HEK293 (cell line): ENCODE results near the gene TCEA2.
A peak's percentile ranks its signal among the peaks of the same experiment; 100 is the strongest.

Source experiments
- CTCF ChIA-PET: fragments of 350-600 bp; formaldehyde crosslinking; extraction: SDS; loops from one replicate; lab custom pipeline; 2021; ENCODE audit warnings: antibody characterized with exemption; lab: Yijun Ruan, JAX
- POLR2A ChIA-PET: fragments of 300-600 bp; formaldehyde crosslinking; extraction: SDS; loops from one replicate; lab custom pipeline; 2020; ENCODE audit warnings: antibody characterized with exemption, inconsistent platforms; lab: Yijun Ruan, JAX
- H3K27ac ChIP-seq: fragments of 200-500 bp; sonication (Bioruptor generic); 2 replicates; pipeline ENCODE4 v1.5.1; 2014; ENCODE audit warnings: low read depth, low read length, control low read depth, inconsistent platforms; ENCODE audit errors: extremely low read depth
- H3K36me3 ChIP-seq, 2 experiments: fragments of 200-500 bp in 1 of 2; sonication (Bioruptor generic) in 1 of 2; 1 replicate in 1 of 2; 2 replicates in 1 of 2; pipeline ENCODE4 v1.5.1; 2014 to 2017; ENCODE audit warnings: inconsistent platforms in 2 of 2, low read length in 2 of 2; ENCODE audit not compliant: control insufficient read depth in 2 of 2, insufficient read depth in 1 of 2
- H3K4me1 ChIP-seq: fragments of 200-500 bp; sonication (Bioruptor generic); 2 replicates; pipeline ENCODE4 v1.5.1; 2014; ENCODE audit warnings: mild to moderate bottlenecking, low read length, inconsistent platforms; ENCODE audit not compliant: control insufficient read depth, insufficient read depth
- H3K4me3 ChIP-seq: 2 replicates; pipeline ENCODE4 v1.5.1; 2011; ENCODE audit warnings: low read depth, mild to moderate bottlenecking, control low read depth, low read length, moderate library complexity
- H3K9me3 ChIP-seq: fragments of 200-500 bp; sonication (Bioruptor generic); 2 replicates; pipeline ENCODE4 v1.5.1; 2014; ENCODE audit warnings: low read depth, low read length, inconsistent platforms; ENCODE audit not compliant: control insufficient read depth, insufficient read depth
- HOXC10 ChIP-seq: sonication (generic); formaldehyde crosslinking; IDR thresholded peaks from 2 replicates; pipeline ENCODE4 v1.8.1; 2023; ENCODE audit warnings: mild to moderate bottlenecking, missing genetic modification reagents
- SCRT2 ChIP-seq: fragments of 450-650 bp; formaldehyde crosslinking; IDR thresholded peaks from 2 replicates; pipeline ENCODE4 v1.5.1; 2016; ENCODE audit warnings: missing biosample characterization, missing genetic modification characterization
- SETDB1 ChIP-seq: IDR thresholded peaks from one replicate; pipeline ENCODE4 v1.6.1; 2017; ENCODE audit warnings: mild to moderate bottlenecking, low read length, moderate library complexity, mixed read lengths; ENCODE audit not compliant: insufficient read length
- YY2 ChIP-seq: fragments of 450-650 bp; formaldehyde crosslinking; IDR thresholded peaks from 2 replicates; pipeline ENCODE4 v1.5.1; 2016; ENCODE audit warnings: missing biosample characterization, missing genetic modification characterization
- ZNF19 ChIP-seq: fragments of 450-650 bp; formaldehyde crosslinking; IDR thresholded peaks from 2 replicates; pipeline ENCODE4; 2016; ENCODE audit warnings: missing biosample characterization, missing genetic modification characterization, low read depth
- ZNF214 ChIP-seq: fragments of 450-650 bp; formaldehyde crosslinking; IDR thresholded peaks from 2 replicates; pipeline ENCODE4 v1.5.1; 2017; ENCODE audit warnings: missing biosample characterization, mild to moderate bottlenecking, missing genetic modification characterization, borderline replicate concordance
- ZNF335 ChIP-seq: fragments of 450-650 bp; formaldehyde crosslinking; conservative IDR thresholded peaks from 2 replicates; pipeline ENCODE4 v1.5.1; 2016; ENCODE audit warnings: missing biosample characterization, missing genetic modification characterization
- ZNF354C ChIP-seq: fragments of 450-650 bp; formaldehyde crosslinking; IDR thresholded peaks from 2 replicates; pipeline ENCODE4 v1.5.1; 2016; ENCODE audit warnings: missing biosample characterization, missing genetic modification characterization, low read depth, borderline replicate concordance
- ZNF48 ChIP-seq: fragments of 450-650 bp; formaldehyde crosslinking; IDR thresholded peaks from 2 replicates; pipeline ENCODE4 v1.5.1; 2016; ENCODE audit warnings: missing biosample characterization, missing genetic modification characterization
- ZNF677 ChIP-seq: fragments of 450-650 bp; IDR thresholded peaks from 2 replicates; pipeline ENCODE4 v1.5.0; 2018; ENCODE audit warnings: missing biosample characterization, mild to moderate bottlenecking, missing genetic modification characterization, moderate library complexity
- ZNF791 ChIP-seq: fragments of 450-650 bp; formaldehyde crosslinking; IDR thresholded peaks from 2 replicates; pipeline ENCODE4 v1.5.1; 2016; ENCODE audit warnings: missing biosample characterization, missing genetic modification characterization
- ZNF830 ChIP-seq: fragments of 450-650 bp; IDR thresholded peaks from 2 replicates; pipeline ENCODE4 v1.5.0; 2018; ENCODE audit warnings: missing biosample characterization, missing genetic modification characterization, low read depth, mild to moderate bottlenecking, moderate library complexity
- TF ChIP-seq, protein P1 (sequence below): fragments of 450-650 bp; formaldehyde crosslinking; IDR thresholded peaks from 2 replicates; pipeline ENCODE4 v1.5.1; 2016; ENCODE audit warnings: missing biosample characterization, missing genetic modification characterization, borderline replicate concordance
- TF ChIP-seq, protein P2 (sequence below): fragments of 450-650 bp; formaldehyde crosslinking; IDR thresholded peaks from 2 replicates; pipeline ENCODE4 v1.5.1; 2017; ENCODE audit warnings: missing biosample characterization, missing genetic modification characterization
- TF ChIP-seq, protein P3 (sequence below): fragments of 450-650 bp; formaldehyde crosslinking; IDR thresholded peaks from 2 replicates; pipeline ENCODE4 v1.5.1; 2017; ENCODE audit warnings: missing biosample characterization, missing genetic modification characterization
- TF ChIP-seq, protein P4 (sequence below): fragments of 450-650 bp; formaldehyde crosslinking; IDR thresholded peaks from 2 replicates; pipeline ENCODE4 v1.5.1; 2017; ENCODE audit warnings: missing biosample characterization, mild to moderate bottlenecking, missing genetic modification characterization, moderate library complexity
- TF ChIP-seq, protein P5 (sequence below): fragments of 450-650 bp; formaldehyde crosslinking; IDR thresholded peaks from 2 replicates; pipeline ENCODE4 v1.5.1; 2016; ENCODE audit warnings: missing biosample characterization, missing genetic modification characterization

Gene TCEA2

DNA sequence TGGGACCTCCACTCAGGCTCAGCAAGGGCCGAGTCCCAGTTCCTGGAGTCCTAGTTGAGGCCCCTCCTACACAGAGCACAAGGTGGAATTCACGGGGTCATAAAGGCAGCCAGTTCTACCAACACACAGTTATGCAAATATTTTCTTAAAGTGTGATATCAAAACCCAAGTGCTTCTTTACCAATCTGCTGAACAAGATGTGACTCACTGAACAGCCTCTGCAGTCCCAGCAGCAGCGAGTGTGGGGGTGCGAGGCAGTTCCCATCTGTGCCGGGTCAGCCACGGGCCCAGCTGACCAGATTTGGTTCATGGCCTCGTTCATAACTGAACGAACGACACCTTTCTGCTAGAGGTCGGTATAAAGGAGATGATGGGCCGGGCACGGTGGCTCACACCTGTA is 4.5 kb upstream of the TCEA2 start:
- no peak overlapping the region for H3K27ac ChIP-seq
- no peaks in the 10 kb centered on the region for H3K36me3 ChIP-seq
- no peaks in the 10 kb centered on the region for H3K4me1 ChIP-seq
- POLR2A ChIA-PET = no interaction called here
- TF ChIP-seq, protein P1, sequence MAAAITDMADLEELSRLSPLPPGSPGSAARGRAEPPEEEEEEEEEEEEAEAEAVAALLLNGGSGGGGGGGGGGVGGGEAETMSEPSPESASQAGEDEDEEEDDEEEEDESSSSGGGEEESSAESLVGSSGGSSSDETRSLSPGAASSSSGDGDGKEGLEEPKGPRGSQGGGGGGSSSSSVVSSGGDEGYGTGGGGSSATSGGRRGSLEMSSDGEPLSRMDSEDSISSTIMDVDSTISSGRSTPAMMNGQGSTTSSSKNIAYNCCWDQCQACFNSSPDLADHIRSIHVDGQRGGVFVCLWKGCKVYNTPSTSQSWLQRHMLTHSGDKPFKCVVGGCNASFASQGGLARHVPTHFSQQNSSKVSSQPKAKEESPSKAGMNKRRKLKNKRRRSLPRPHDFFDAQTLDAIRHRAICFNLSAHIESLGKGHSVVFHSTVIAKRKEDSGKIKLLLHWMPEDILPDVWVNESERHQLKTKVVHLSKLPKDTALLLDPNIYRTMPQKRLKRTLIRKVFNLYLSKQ (tag by site-specific recombination) = no peak
- no peak for TF ChIP-seq ZNF830 (tag by site-specific recombination)
- TF ChIP-seq SETDB1 = no peak
- no peak for TF ChIP-seq ZNF214 (tag by site-specific recombination)
- no peak for TF ChIP-seq ZNF791 (tag by site-specific recombination)
- TF ChIP-seq YY2 (tag by site-specific recombination) = no peak
- TF ChIP-seq, protein P2, sequence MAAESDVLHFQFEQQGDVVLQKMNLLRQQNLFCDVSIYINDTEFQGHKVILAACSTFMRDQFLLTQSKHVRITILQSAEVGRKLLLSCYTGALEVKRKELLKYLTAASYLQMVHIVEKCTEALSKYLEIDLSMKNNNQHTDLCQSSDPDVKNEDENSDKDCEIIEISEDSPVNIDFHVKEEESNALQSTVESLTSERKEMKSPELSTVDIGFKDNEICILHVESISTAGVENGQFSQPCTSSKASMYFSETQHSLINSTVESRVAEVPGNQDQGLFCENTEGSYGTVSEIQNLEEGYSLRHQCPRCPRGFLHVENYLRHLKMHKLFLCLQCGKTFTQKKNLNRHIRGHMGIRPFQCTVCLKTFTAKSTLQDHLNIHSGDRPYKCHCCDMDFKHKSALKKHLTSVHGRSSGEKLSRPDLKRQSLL (tag by site-specific recombination) = no peak
- no peak for TF ChIP-seq ZNF677
- TF ChIP-seq, protein P3, sequence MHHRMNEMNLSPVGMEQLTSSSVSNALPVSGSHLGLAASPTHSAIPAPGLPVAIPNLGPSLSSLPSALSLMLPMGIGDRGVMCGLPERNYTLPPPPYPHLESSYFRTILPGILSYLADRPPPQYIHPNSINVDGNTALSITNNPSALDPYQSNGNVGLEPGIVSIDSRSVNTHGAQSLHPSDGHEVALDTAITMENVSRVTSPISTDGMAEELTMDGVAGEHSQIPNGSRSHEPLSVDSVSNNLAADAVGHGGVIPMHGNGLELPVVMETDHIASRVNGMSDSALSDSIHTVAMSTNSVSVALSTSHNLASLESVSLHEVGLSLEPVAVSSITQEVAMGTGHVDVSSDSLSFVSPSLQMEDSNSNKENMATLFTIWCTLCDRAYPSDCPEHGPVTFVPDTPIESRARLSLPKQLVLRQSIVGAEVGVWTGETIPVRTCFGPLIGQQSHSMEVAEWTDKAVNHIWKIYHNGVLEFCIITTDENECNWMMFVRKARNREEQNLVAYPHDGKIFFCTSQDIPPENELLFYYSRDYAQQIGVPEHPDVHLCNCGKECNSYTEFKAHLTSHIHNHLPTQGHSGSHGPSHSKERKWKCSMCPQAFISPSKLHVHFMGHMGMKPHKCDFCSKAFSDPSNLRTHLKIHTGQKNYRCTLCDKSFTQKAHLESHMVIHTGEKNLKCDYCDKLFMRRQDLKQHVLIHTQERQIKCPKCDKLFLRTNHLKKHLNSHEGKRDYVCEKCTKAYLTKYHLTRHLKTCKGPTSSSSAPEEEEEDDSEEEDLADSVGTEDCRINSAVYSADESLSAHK = no peak
- TF ChIP-seq, protein P4, sequence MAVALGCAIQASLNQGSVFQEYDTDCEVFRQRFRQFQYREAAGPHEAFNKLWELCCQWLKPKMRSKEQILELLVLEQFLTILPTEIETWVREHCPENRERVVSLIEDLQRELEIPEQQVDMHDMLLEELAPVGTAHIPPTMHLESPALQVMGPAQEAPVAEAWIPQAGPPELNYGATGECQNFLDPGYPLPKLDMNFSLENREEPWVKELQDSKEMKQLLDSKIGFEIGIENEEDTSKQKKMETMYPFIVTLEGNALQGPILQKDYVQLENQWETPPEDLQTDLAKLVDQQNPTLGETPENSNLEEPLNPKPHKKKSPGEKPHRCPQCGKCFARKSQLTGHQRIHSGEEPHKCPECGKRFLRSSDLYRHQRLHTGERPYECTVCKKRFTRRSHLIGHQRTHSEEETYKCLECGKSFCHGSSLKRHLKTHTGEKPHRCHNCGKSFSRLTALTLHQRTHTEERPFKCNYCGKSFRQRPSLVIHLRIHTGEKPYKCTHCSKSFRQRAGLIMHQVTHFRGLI (tag by site-specific recombination) = no peak
- no peak for TF ChIP-seq ZNF19 (tag by site-specific recombination)
- no peak for TF ChIP-seq ZNF48 (tag by site-specific recombination)
- no peak for TF ChIP-seq ZNF354C (tag by site-specific recombination)
- H3K9me3 ChIP-seq = no peaks in the 10 kb centered on the region
- CTCF ChIA-PET = interaction anchor here (0.7 to 2.8 kb wide), 4 partner anchors 19 to 78 kb away, joined by 4 to 39 read pairs (median 4); partner anchors contain the start of genes LKAAEAR1, PRPF6 and SAMD10
- no peak overlapping the region for H3K4me3 ChIP-seq

DNA sequence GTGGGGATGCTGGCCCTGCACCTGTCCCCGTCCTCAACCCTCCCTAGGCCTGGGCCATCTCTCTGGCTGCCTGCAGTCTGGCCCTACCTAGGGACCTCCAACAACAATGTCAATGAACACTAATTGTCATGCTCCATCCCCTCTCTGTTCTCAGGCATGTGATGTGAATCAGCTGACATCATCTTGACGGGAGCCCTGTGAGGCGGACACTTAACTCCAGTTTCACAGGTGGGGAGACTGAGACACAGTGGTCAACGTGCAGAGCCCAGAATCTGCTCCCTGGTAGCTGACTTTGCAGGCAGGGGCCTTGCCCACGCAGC is 762 bp upstream of the TCEA2 start:
- no peaks in the 10 kb centered on the region for H3K4me1 ChIP-seq
- POLR2A ChIA-PET = interaction anchor here (0.6 to 1.5 kb wide), 11 partner anchors 8 to 106 kb away, joined by 3 to 16 read pairs (median 5); partner anchors contain the start of genes OPRL1, PRPF6, RGS19 and UCKL1
- H3K4me3 ChIP-seq = peak overlapping the region; percentile 80
- CTCF ChIA-PET = interaction anchor here (0.6 to 1.5 kb wide), 8 partner anchors 9 to 298 kb away, joined by 3 to 5 read pairs (median 4); partner anchors contain the start of gene PRPF6
- peak overlapping the region; percentile 79 for H3K27ac ChIP-seq
- TF ChIP-seq HOXC10 (CRISPR knock-in tag) (0 out of 2 replicates have a peak, but pooled peaks have one; percentile 55), ZNF335 (tag by site-specific recombination) (peak; percentile 91), SCRT2 (tag by site-specific recombination) (peak; percentile 49; the same call in 1 of the 2 replicates)
- TF ChIP-seq, protein P5, sequence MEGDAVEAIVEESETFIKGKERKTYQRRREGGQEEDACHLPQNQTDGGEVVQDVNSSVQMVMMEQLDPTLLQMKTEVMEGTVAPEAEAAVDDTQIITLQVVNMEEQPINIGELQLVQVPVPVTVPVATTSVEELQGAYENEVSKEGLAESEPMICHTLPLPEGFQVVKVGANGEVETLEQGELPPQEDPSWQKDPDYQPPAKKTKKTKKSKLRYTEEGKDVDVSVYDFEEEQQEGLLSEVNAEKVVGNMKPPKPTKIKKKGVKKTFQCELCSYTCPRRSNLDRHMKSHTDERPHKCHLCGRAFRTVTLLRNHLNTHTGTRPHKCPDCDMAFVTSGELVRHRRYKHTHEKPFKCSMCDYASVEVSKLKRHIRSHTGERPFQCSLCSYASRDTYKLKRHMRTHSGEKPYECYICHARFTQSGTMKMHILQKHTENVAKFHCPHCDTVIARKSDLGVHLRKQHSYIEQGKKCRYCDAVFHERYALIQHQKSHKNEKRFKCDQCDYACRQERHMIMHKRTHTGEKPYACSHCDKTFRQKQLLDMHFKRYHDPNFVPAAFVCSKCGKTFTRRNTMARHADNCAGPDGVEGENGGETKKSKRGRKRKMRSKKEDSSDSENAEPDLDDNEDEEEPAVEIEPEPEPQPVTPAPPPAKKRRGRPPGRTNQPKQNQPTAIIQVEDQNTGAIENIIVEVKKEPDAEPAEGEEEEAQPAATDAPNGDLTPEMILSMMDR (tag by site-specific recombination) = no peak
- no peaks in the 10 kb centered on the region for H3K36me3 ChIP-seq
- no peaks in the 10 kb centered on the region for H3K9me3 ChIP-seq
